A673 (cell line): Measurements from ENCODE around the gene UBE2E1. TPM values are rescaled to one million over a fixed set of nuclear protein-coding genes. Genes with fewer than 3 reads are reported as not detected.

Experiments used
- BruUV-seq: library from RNA; stranded (reverse); fragments of 400-500 nt; replicated peaks from 2 replicates; lab custom pipeline; 2021; lab: Mats Ljungman, UMichigan
- CTCF ChIA-PET: fragments of 300-600 bp; sonication (Branson Sonifier 250); formaldehyde crosslinking; loops from one replicate; lab custom pipeline; 2022; ENCODE audit warnings: antibody characterized with exemption; lab: Charles Lee
- POLR2A ChIA-PET: fragments of 300-600 bp; sonication (Branson Sonifier 250); formaldehyde crosslinking; loops from one replicate; lab custom pipeline; 2022; ENCODE audit warnings: antibody characterized with exemption; ENCODE audit not compliant: low non-redundant PET; lab: Charles Lee
- DNase-seq: peaks from one replicate; pipeline ENCODE4 v3.0.0-alpha.2; 2015; ENCODE audit warnings: low spot score
- H3K27ac ChIP-seq: fragments of 200-600 bp; sonication (generic); 2 replicates; pipeline ENCODE4 v1.5.1; 2016; ENCODE audit warnings: mixed run types, low read depth, mild to moderate bottlenecking, mixed read lengths, antibody characterized with exemption, low read length; ENCODE audit not compliant: poor library complexity, severe bottlenecking
- H3K27me3 ChIP-seq: fragments of 200-600 bp; sonication (generic); replicated peaks from 2 replicates; pipeline ENCODE4 v1.6.1; 2017; ENCODE audit warnings: mixed run types, low read depth, mild to moderate bottlenecking, mixed read lengths, antibody characterized with exemption, low read length; ENCODE audit not compliant: insufficient read depth, poor library complexity
- H3K36me3 ChIP-seq: fragments of 200-600 bp; sonication (generic); 2 replicates; pipeline ENCODE4 v1.6.1; 2016; ENCODE audit warnings: mixed run types, mild to moderate bottlenecking, mixed read lengths, antibody characterized with exemption, low read length; ENCODE audit not compliant: insufficient read depth, poor library complexity, severe bottlenecking
- H3K4me1 ChIP-seq: fragments of 200-600 bp; sonication (generic); 2 replicates; pipeline ENCODE4 v1.6.1; 2017; ENCODE audit warnings: mixed run types, mild to moderate bottlenecking, mixed read lengths, antibody characterized with exemption, low read length; ENCODE audit not compliant: insufficient read depth, poor library complexity, severe bottlenecking
- H3K4me3 ChIP-seq: fragments of 200-600 bp; sonication (generic); 2 replicates; pipeline ENCODE4 v1.5.1; 2016; ENCODE audit warnings: low read depth, mixed run types, mild to moderate bottlenecking, mixed read lengths, low read length; ENCODE audit not compliant: poor library complexity, severe bottlenecking
- H3K9me3 ChIP-seq: fragments of 200-600 bp; sonication (generic); 2 replicates; pipeline ENCODE4 v1.6.1; 2016; ENCODE audit warnings: mixed run types, low read depth, mild to moderate bottlenecking, mixed read lengths, antibody characterized with exemption, low read length; ENCODE audit not compliant: poor library complexity, severe bottlenecking
- EZH2 ChIP-seq: fragments of 200-600 bp; sonication (generic); IDR thresholded peaks from 2 replicates; pipeline ENCODE4 v1.6.1; 2017; ENCODE audit warnings: borderline replicate concordance, low read depth, mild to moderate bottlenecking, mixed read lengths, antibody characterized with exemption, low read length; ENCODE audit not compliant: poor library complexity, severe bottlenecking
- intact Hi-C: fragments of 100-400 bp; cut with micrococcal nuclease; formaldehyde crosslinking; loops from one replicate; pipeline ENCODE4 v1.10.0; 2022; ENCODE audit not compliant: unreplicated experiment
- total RNA-seq: library from RNA; stranded (reverse); gene quantifications from 2 replicates; pipeline ENCODE4 v1.2.3, GENCODE V29; 2021
- TF ChIP-seq, protein P1 (sequence below): fragments of 300-800, 200-600 bp; sonication (generic); conservative IDR thresholded peaks from 2 replicates; pipeline ENCODE4 v1.5.1; 2017; ENCODE audit warnings: low read depth, mild to moderate bottlenecking, antibody characterized with exemption, low read length, moderate library complexity, mixed read lengths

UBE2E1 gene
- total RNA-seq, 1 experiment from 2014 or later, result 144 TPM

GRCh38 chr3:23861689-23862088, 55.9 kb downstream of the UBE2E1 start:
- H3K27me3 ChIP-seq, result no peaks in the 10 kb centered on the region
- no TSS peak for BruUV-seq
- no peaks in the 10 kb centered on the region for H3K4me1 ChIP-seq
- no peaks in the 10 kb centered on the region for H3K9me3 ChIP-seq
- H3K36me3 ChIP-seq, result no peaks in the 10 kb centered on the region
- no peak for TF ChIP-seq EZH2
- TF ChIP-seq, protein P1, sequence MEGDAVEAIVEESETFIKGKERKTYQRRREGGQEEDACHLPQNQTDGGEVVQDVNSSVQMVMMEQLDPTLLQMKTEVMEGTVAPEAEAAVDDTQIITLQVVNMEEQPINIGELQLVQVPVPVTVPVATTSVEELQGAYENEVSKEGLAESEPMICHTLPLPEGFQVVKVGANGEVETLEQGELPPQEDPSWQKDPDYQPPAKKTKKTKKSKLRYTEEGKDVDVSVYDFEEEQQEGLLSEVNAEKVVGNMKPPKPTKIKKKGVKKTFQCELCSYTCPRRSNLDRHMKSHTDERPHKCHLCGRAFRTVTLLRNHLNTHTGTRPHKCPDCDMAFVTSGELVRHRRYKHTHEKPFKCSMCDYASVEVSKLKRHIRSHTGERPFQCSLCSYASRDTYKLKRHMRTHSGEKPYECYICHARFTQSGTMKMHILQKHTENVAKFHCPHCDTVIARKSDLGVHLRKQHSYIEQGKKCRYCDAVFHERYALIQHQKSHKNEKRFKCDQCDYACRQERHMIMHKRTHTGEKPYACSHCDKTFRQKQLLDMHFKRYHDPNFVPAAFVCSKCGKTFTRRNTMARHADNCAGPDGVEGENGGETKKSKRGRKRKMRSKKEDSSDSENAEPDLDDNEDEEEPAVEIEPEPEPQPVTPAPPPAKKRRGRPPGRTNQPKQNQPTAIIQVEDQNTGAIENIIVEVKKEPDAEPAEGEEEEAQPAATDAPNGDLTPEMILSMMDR, result no peak
- H3K4me3 ChIP-seq, result no peak overlapping the region
- ChIA-PET CTCF (no interaction called here), POLR2A (no interaction called here)
- intact Hi-C loops, result no loop called here
- H3K27ac ChIP-seq, result no peak overlapping the region
- no peak for DNase-seq

DNA sequence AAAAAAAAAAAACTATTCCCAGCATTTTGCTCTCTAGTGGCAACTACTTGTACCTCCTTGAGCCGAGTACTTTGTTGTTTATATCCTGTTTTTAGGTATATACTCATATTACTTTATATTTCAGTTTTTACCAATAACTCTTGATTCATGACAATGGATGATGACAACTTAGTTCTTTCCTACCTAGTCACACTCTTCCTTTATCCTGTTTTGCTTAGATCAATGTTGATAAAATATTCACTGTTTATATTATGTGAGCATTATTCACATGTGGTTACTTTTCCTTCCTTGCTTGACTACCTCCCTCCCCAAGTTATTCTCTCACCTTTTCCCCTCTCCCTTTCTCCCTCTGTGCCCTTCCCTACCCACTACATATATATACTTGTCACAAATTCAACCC, 57.3 kb downstream of the UBE2E1 start:
- H3K27me3 ChIP-seq, result no peaks in the 10 kb centered on the region
- CTCF ChIA-PET, result no interaction called here
- H3K4me3 ChIP-seq, result no peak overlapping the region
- intact Hi-C loops, result no loop called here
- no TSS peak for BruUV-seq
- POLR2A ChIA-PET, result no interaction called here
- H3K4me1 ChIP-seq, result no peaks in the 10 kb centered on the region
- H3K9me3 ChIP-seq, result no peaks in the 10 kb centered on the region
- no peak for TF ChIP-seq EZH2
- TF ChIP-seq, protein P1, result no peak
- no peak overlapping the region for H3K27ac ChIP-seq
- no peak for DNase-seq
- H3K36me3 ChIP-seq, result no peaks in the 10 kb centered on the region

DNA sequence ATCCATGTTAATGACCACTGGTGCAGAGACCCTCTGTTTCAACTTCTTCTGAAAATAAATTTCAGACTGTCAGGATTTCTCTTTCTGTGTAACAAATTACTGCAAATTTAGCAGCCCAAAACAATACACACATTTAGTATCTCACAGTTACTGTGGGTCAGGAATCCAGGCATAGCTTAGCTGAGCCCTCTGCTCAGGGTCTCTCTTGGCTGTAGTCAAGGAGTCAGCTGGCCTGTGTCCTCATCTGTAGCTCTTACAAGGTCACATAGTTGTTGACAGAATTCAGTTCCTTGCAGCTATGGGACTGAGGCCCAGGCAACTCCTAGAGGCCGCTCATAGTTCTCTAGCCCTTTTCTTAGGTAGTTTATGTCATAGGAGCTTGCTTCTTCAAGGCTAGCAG, 59.2 kb downstream of the UBE2E1 start:
- no TSS peak for BruUV-seq
- H3K27me3 ChIP-seq, result no peaks in the 10 kb centered on the region
- DNase-seq, result no peak
- no peaks in the 10 kb centered on the region for H3K36me3 ChIP-seq
- POLR2A ChIA-PET, result interaction anchor here (0.5 kb wide), 1 partner anchor 256 kb away, joined by 6 read pairs; no protein-coding TSS in a partner anchor
- H3K9me3 ChIP-seq, result no peaks in the 10 kb centered on the region
- no peak overlapping the region for H3K4me3 ChIP-seq
- H3K27ac ChIP-seq, result no peak overlapping the region
- CTCF ChIA-PET, result no interaction called here
- H3K4me1 ChIP-seq, result no peaks in the 10 kb centered on the region
- TF ChIP-seq EZH2, result no peak
- TF ChIP-seq, protein P1, result no peak
- intact Hi-C loops, result no loop called here
